A172 (cell line): Measurements from ENCODE around the gene SLC13A4. TPM values are rescaled to one million over a fixed set of nuclear protein-coding genes. Genes with fewer than 3 reads are reported as not detected.
"Not testable (repeated sequence)": the region's sequence is repeated elsewhere in the genome, so short reads cannot be mapped to it uniquely, and the experiment has no call there.

Source experiments
- DNase-seq: peaks from one replicate; pipeline ENCODE4 v3.0.0-alpha.2; 2015; ENCODE audit warnings: low spot score
- total RNA-seq: library from RNA; depleted of rRNA; stranded (reverse); fragments of >200 nt; shearing (Covaris generic); gene quantifications from 2 replicates; pipeline ENCODE4 v1.2.3, GENCODE V29; 2014

Gene SLC13A4
- total RNA-seq, 1 experiment from 2014 or later, result not detected

DNA sequence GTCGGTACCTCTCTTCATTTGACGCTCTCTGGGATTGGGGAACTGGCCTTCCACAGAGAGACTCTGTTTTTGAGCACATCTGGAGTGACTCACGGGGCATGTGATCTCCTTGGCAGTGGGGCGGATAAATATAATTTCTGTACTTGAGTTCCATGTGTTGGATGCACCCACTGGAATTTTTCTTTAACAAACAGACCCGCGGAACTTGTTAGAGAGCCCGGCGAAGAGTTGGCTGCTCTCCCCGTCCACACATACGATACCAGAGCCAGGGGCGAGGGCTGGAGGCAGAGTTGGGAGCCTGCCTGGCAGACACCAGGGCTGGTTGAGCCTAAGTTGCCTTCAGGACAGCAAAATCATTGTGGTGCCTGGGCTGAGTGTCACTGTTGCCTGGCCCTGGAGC, 20.8 kb upstream of the SLC13A4 start, which contains the start of gene FAM180A:
Gene FAM180A (minus strand): TSS at position 44 of the 400 bp plus-strand sequence. CDS start 233 bp downstream, outside the sequence.
- DNase-seq, result peak; percentile 45

DNA sequence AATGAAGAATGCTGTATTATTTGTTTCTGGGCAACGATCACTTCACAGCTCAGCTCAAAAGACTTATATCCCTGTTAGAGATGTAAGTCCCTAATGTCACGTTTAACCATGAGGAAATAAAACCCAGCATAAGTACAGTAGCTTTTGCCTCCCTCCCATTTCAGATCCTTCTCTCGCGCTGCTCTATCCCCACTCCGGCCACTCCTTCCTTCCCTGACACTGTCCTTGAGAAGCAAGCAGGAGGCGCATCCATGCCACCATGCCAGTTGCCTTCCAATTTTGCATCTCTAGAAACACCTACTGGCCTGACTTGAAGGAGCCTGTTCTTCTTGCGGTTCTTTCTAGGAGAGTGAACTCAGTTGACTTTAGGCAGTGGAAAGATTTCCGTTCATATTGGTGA, 19.4 kb upstream of the SLC13A4 start:
- DNase-seq, result no peak

DNA sequence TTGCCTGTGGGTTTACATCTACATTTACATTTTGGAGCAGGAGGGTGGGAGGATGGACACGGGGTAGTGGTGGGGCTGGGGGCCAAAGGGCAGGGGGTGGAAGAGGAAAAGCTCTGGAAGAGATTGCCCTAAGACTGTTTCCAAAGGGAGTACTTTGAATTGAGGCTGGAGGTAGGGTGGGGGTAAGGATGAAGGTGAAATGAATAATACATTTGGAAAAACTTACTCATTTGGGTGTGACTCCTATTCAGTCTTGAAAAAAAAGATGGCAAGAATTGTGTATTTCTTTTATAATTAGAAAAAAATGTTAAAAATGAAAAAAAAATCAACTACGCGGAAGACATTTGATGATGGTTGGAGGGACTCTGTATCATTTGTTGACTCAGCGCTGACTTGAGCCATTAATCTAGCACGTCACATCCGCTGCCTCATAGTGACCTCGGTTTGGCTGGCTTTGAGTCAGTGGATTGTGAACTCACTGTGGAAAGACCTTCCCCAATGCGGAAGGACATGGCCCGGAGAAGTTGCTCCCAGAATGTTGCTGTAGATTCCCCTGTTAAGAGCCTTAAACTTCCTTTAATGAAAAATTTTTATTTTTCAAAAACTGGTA, 17.8 kb upstream of the SLC13A4 start:
- DNase-seq, result peak; percentile 96

DNA sequence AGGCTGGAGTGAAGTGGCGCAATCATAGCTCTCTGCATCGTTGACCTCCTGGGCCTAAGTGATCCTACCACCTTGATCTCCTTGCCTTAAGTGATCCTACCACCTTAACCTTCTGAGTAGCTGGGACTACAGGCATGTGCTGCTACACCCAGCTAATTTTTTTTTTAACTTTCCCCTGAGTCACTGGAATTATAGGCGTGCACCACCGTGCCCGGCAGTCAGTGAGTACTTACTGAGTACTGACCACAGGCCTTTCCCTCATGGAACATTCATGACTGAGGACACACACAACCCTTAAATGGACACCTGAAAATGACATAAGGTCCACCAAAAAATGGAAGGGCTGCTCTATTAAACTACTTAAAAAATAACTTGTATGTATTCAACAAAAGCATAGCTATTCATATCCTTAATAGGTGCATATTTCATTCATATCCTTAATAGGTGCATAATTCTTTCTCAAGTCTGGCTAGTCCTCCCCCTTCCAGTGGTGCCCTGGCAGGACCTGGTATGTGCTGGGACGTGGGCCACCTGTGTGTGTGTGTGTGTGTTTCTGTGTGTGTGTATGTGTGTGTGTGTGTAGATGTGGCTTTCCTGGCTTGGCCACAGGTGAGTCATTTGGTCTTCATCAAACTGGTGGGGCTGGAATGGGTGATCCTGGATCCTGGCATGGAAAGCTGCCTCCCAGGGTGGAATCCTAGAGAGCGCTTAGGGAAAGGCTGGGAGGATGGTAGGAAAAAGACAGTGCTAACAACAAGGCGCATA, 17.1 kb upstream of the SLC13A4 start:
- peak; percentile 78 for DNase-seq

DNA sequence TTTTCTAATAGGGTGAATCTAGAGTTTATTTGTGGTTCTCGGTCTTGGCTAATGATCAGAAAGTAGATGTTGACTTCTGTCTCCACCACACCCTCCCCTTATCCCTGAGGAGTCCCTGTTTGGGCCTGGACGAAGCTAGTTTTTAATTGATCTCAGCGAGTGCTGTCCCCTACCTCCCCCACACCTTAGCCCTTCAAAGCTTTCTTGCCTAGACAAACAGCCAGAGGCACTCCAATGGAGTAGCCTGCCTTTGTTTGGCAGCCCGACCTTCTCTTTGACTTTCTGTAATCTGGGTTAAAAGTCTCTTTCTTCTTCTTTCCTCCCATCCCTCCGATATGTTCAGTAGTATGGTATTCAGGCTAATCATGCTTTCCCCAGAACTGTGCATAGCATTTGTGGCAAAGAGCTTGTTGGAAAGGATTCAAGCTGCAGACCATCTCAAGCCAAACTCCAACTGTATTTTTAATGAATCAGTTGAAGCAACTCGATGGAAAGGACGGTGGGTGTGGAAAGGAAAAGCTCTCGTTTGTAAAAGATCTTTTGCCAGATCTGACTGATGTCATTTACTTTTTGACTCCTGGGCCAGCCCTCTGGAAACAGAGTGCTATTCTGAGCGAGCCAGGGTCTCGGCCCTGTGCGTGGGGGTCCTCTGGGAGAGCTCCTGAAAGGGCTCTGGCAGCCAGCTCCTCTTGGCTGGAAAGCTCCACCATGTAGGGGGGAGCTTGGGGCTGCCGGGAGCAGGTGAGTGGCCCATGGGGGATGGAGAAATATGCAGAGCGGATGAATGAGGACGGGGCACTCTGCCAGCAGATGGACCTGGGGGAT, 16.1 kb upstream of the SLC13A4 start:
- DNase-seq, result no peak

DNA sequence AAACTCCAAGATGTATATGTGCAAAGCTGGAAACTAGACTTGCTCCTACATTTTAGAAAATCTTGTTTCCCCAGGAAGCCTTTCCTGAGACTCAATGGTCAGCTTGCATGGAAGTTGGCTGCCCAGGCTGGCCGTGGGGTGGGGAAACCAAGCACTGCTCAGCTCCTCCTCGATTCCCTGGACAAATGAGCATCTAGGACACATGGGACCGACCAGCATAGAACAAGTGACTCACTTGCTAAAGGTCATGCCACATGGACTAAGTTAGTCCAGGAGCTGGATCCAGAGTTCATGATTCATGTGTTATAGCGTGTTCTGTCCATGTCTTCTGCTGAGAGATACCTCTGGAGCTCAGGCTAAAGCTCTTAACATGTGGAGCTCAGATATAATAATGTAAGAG, 14.4 kb upstream of the SLC13A4 start:
- DNase-seq, result no peak

DNA sequence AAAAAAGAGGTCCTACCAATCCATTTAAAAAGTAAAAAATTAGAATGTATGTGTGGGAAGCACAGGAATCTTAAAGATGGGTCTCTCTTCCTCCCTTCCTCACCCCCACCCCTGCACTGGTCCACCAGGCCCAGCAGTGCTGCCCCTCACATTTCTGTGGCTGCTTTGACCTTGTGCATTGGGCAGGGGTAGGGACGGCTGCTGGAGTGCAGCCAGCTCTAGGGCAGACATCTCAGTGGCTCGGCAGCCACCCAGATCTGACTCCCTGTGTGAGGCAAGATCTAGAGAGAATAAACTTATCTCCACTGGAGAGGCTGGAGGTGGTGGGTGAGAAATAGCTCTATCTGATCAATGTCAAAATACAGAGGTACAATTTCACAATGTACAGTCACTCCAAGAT, 13.9 kb upstream of the SLC13A4 start:
- no peak for DNase-seq

DNA sequence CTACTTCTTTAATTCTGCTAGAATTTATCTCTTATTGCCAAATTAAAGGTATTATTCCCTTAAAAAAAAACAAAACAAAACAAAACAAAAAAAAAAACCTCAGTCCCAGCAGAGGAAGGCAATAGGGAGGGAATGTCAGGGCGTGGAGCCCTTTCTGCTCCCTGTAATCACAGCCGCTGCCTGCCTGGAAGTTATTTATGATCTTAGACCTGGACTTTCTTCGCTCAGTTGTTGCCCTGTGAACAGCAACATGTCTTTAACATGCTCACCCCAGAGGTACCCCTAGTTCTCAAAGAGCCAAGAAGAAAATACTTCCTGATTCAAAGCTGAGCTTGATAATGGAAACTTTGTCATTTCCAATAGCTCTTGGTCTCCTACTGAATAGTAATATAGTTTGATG, 12.9 kb upstream of the SLC13A4 start:
- no peak for DNase-seq

DNA sequence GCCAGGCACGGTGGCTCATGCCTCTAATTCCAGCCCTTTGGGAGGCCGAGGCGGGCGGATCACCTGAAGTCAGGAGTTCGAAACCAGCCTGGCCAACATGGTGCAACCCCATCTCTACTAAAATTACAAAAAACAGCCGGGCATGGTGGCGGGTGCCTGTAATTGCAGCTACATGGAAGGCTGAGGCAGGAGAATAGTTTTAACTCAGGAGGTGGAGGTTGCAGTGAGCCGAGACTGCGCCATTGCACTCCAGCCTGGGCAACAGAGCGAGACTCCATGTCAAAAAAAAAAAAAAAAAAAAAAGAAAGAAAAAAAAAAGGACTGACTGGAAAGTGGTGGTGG, 9.3 kb upstream of the SLC13A4 start:
- DNase-seq, result not testable (repeated sequence)

DNA sequence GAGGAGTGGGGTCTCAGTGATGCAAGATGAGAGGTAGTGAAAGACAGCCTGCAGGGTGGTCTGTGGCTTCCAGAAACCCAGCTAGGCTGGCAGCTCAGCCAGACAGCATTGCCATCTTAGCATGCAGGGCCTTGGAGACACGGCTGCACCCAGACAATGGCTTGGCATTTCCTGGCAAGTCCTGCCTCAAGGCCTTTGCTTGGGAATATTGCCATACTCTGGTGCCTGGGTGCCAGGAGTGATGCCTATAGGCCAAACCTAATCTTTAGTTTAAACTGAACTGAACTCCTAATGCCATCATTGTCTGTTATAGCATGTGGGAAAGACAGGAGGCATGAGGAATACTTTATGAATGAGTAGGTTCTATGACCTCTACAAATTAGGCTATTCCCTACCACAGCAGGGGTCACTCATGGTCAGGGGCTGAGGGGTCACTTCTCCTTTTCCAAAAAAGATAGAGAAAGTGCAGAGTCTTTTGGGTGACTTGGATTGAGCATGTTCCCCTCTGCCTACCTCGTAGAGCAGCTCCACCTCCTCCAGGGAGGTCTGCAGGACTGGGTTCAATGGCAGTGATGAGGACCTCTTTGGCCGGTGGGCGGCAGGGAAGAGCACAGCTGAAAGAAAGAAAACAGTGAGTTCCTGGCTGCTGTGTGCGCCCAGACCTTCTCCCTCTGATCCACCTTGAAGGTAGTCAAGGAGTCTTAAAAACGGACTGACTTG, 8.8 kb upstream of the SLC13A4 start:
- DNase-seq, result no peak

DNA sequence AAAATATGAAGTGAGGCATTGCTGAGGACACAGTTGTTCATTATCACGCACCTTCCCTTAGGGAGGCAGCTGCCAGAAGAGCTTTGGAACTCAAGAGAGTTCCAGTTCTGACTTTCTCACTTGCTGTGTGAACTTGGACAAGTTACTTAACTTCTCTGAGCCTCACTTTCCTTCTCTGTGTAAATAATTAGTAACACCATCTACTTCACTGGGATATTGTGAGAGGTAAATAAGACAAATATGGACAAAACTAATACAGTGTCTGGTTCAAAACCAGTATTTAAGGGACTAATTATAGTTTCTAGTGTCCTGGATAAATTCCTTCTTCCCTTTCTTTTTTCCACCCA, 6.3 kb upstream of the SLC13A4 start:
- no peak for DNase-seq

DNA sequence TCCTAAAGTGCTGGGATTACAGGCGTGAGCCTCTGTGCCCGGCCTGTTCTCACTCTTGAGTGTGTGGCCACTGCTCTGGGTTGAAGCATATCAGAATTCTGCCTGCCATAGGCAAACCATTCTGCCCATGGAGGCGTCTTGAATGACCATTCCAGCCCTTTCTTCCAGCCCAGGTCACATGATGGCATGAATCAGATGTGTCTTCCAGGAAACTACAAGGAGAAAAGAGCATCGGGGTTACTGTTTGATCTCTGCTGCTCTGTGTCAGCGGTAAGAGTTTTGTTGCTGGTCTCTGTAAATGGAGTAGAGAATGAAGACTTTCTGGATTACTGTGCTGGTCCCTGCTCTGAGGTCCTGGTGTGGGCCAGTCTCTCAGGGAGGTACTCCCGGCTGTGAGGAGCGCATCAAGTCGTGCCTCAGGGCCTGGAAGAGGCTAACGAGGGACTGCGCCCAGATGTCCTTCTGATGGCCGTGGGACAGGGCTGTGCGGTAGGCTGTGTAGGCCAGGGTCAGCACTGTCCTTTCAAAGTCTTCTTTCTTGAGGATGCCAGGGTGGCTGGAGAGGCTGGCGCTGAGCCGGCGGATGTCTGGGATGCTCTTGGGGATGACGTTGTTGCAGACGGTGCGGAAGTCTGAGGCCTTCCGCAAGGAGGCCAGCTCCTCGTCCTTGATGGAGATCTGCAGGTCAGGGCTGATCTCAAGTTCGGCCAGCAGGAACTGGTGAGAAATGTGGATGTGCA, 5.8 kb upstream of the SLC13A4 start:
- no peak for DNase-seq

DNA sequence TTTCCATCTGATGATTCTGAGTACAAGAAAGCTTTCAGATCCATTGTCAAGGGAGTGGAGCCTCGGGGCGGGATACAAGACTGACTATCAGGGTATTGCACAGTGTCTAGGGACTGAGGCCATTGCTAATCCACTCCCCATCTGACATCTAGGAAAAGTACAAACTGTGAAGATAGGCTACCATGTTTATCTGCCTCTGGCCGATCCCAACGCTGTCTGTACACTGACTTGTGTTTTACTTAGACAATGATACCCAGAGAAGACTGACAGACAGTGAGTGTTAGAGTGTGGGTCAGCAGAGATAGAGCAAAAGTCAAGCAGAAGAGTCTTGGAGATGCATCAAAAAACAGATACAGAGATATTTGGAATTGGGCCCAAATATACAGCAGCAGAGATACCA, 3.1 kb upstream of the SLC13A4 start:
- DNase-seq, result no peak

DNA sequence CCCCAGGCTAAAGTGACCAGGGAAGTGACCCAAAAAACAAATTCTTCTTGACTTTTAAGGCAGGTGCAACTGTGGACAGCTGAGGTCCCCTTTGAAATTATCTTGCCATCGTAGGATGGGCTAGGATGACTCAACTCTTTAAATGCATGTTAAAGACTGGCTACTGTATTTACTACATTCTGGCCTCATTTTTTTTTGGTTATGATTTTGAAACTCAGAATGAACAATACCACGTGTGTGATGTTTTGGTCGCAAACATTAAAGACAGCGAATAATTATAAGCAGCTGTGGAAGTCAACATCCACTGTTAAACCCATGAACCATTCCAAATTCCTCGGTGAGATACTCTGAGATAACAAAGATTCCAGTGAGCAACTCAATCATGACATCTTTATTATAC, 1.2 kb upstream of the SLC13A4 start:
- no peak for DNase-seq

DNA sequence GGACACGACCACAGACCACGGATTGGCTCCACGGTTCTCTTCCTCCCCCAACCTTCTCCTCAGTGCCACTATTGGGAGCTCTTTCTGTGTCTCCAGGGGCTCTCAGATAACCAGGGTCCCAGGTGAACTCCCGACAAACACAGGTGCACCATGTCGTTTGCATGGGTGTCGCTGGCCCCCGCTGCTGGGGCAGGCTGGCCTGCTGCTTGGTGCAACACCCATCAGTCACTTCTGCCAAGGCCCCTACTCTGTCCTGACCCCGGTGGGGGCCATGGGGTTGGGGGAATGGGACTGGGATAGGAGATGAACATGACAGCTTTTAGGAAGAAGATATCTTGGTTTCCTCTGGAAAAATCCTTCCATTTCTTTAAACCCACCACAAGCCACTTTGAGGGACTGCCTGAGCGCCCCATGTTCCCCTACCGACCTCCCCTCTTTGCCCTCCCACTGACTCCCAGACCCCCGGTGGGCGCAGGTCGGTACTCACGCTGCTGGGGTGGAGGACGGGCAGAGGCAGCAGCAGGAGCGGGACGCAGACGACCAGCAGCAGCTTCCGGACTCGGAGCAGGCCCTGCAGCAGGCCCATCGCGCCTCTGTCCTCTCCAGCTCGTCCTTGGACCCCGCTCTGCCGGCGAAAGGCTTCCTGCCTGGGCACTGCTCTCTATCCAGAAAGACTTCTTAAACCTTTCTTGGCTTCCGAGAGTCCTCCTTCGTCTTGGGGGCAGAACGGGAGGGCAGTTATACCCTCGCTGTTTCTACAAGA, 894 bp downstream of the SLC13A4 start:
- no peak for DNase-seq

DNA sequence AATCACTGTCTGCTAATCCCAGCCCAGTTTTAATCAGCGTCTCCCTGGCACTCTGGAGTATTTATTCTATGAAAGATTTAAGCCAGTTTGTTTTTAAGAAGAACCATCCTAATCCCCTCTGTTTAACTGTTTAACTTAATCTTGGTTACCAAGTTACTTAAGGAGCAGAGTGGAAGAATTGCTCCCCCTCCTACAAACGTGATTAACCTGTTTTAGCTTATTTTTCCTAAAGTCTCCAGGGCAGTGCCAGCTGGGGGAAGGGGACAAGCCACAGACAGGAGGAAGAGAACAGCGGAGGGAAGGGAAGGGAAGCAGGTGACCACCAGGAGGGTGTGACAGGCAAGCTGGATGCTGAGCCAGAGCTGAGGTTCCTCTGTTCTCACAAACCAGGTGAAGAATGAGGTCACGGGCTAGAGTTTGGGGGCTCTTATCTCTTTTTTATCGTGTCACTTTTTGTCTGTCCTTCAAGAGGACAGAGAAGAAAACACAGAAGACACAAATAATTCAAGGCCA, 1.7 kb downstream of the SLC13A4 start:
- no peak for DNase-seq

DNA sequence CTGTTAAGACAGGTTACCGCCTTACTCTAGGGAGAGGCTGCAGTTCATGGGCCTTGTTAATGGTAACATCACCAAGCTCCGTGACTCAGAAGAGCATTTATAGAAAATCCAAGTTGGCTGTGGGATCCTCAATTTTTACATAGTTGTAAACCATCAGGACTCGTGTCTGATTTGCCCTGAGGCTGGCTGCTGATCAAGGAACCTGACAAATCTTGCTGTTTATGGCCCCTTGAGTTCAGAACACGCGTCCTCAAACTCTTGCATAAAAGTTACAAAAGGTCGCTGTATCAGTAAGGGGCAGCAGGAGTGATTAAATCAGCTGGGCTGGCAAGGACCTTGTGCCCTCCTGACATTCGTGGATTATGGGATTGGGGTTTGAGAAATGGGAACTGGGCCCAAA, 4.6 kb downstream of the SLC13A4 start:
- DNase-seq, result no peak

DNA sequence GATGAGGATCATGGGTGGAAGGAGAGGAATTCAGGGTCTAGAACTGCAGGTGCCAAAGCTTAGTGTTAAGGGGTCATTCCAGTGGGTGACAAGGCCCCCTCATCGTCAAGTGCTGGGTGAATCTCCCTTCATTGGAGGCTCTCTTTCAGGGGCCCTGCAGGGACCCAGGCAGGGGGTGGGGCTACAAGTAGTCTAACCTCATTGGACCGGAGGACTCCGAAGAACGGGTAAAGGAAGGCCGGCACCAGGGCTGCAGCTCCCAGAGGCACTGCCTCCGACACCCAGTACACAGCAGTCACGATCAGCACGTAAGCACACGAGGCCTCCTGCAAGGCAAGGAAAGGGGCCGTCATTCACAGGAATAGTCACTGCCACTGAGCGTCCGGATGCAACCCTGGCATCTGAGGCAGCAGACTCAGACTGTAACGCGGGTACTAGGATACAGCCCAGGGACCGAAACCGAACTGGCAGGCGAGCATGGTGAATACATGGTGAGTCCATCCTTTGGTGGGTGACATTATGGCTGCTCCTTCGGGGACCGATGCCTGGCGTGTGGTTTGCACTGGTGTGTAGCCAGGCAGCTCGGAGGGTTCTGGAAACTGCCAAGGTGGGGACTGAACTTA, 6.7 kb downstream of the SLC13A4 start:
- no peak for DNase-seq

DNA sequence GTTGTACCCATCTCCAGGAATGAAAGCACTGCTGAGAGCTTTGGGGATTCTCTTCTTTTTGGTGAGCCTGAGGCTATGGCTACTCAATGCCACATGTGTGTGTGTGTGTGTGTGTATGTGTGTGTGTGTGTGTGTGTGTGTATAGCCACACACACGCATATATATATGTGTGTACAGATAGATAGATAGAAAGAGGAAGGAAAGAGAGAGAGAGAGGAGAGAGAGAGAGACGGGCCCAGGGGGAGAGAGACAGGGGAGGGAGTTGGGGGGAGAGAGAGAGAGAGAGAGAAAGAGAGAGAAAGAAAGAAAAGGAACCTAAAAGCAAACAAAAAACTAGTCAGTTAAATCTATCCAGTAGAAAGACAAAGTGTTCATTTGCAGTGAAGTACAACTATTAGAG, 8.3 kb downstream of the SLC13A4 start:
- DNase-seq, result no peak

DNA sequence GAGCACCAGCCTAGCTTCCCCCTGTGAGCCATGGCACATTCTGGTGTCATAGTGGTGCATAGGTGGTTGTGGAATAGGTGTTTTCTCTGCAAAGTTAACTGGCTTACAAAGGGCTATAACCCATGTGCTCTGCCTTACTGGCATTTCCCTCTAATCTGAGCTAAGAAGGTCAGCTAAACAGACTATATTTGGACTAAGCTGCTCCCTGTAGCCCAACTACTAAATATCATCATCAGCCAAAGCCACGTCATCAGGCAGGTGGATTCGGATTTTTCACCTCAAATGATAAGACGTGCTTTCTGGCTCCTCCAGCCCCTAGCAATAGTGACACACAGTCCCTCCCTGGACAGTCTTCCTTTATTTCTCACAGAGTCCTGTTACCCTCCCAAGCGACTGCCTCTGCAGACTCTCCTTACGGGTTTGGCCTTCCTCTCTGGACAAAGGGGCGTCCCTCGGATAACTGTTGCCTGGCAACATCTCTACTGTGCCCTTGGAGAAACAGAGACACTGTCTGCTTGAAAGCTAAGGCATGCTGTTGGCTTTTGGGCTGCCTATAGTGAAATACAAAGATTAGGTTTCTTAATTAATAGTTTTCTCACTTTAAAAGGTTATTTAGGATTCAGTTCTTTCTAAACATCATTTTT, 9.1 kb downstream of the SLC13A4 start:
- no peak for DNase-seq
